ENCODE data around the gene MED8. TPM values are rescaled to one million over a fixed set of nuclear protein-coding genes. Genes with fewer than 3 reads are reported as not detected.

MED8 gene
- total RNA-seq, 4 donors from 2014 or later, result 26.3 to 51.4 (median 37.1) TPM

GRCh38 chr1:43383449-43383848 is 6.2 kb downstream of the MED8 start:
- DNase-seq (ENCODE audit: low spot score), result no peak
- no peak for TF ChIP-seq CTCF (IDR thresholded peaks at IDR 0.05)
- ATAC-seq (ENCODE audit: low FRiP score), result no peak

DNA sequence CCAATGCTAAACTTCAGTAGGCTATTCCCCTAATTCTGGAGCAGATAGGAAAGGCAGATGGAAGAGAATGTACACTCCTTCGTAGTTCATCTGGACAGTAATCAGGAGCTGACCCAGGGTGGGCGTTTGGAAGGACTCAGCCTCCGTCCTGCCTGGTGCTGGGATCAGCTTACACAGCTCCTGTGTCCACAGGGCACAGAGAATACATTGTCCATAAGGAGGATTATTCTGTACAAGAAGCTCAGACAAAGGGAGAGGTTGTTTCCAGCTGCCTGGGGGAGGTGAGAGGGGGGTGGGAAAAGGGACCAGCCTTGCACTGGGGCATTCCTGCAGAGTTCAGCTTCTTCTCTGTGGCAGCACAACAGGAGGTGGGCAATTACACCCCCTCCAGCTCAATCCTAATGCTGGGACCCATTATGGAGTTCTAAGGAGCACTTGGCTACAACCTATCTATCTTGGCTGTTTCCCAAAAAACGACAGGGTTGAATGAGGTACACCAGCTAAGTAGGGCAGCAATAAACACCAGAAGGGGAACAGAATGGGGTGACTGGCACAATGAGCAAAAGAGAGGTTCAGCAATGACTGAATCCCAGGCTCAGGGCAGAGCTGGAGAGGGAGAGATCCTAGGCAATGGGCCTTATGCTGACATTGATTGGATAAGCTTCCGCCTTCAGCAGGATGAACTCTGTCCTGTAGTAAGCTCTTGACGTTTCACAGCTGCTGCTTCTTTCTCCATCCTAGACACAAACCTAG is 7.4 kb downstream of the MED8 start:
- DNase-seq (ENCODE audit: low spot score), result no peak
- no peak for ATAC-seq (ENCODE audit: low FRiP score)
- TF ChIP-seq CTCF (IDR thresholded peaks at IDR 0.05), result no peak

- DNase-seq (ENCODE audit: low spot score) (no peak), ATAC-seq (ENCODE audit: low FRiP score) (peak; percentile 29)
- no peak for TF ChIP-seq CTCF (IDR thresholded peaks at IDR 0.05)
Measured at GRCh38 chr1:43381612-43382011, 8.0 kb downstream of the MED8 start.

DNA sequence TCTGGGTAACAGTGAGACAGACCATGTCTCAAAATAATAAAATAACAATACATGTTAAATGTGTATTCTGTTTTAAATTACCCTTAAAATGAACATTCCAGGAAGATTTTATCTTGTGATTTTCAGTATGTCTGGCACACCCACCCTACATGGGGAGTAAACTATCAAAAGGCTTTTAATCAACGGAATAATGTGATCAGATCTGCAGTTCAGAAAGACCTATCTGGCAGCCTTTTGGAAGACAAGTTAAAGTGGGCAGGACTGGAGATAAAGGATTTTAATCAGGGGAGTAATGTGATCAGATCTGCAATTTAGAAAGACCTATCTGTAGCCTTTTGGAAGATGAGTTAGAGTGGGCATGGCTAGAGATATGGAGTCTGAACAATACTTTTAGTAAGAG is 10.1 kb downstream of the MED8 start:
- DNase-seq (ENCODE audit: low spot score) (no peak), ATAC-seq (ENCODE audit: low FRiP score) (no peak)
- TF ChIP-seq CTCF (IDR thresholded peaks at IDR 0.05), result no peak

DNA sequence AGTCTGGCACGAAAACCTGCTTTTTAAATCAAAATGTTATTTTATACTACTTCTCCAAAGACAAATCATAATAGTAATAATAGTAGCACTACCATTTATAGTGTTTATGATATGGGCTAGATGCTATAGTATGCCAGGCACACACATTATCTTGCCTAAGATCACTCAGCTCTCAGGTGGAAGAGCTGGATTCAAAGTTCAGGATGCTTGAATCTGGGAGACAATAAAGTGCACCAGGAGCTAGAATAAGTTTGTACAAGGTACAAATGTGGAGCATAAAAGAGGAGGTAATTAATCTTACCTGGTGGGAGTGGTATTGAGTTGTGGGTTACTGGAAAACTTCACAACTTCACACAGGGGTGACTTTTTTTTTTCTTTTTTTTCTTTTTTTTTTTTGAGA is 11.8 kb downstream of the MED8 start:
- DNase-seq (ENCODE audit: low spot score), result no peak
- TF ChIP-seq CTCF (IDR thresholded peaks at IDR 0.05), result no peak
- no peak for ATAC-seq (ENCODE audit: low FRiP score)

DNA sequence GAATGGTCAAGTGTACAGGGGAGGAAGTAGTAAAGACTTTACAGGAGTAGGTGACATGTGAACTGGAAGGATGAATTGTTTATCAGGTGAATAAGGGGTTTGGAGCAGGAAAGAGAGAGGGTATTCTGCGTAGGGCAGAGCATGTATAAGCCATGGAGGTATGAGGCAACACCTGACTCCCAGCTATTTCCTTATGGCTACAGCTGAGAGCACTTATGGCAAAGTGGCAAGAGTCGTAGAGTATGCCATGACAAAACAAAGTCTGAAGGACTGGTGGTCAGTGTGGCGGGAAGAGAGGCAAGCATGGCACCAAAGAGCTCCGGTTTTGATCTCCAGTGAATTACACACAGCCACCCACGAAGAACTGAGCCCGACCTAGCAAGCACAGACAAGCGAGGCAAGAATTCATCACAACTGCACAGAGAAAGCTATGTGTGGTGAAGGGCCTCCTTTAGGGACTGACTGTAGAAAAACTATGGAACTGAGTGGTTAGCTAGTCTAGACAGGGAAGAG is 12.8 kb downstream of the MED8 start:
- DNase-seq (ENCODE audit: low spot score), result no peak
- no peak for ATAC-seq (ENCODE audit: low FRiP score)

More for the DNA sequence above, 12.8 kb downstream of the MED8 start:
- no peak for TF ChIP-seq CTCF (IDR thresholded peaks at IDR 0.05)
